OCI-LY1 (cell line): ENCODE results near the gene ACO2.

Experiments used
- CTCF ChIP-seq: fragments of 200-600 bp; sonication (generic), shearing (Covaris generic); IDR thresholded peaks from 2 replicates; pipeline ENCODE4 v1.5.1; 2017; ENCODE audit warnings: mild to moderate bottlenecking, antibody characterized with exemption, low read length, moderate library complexity, mixed read lengths
- EZH2 ChIP-seq: fragments of 200-600 bp; sonication (generic), shearing (Covaris generic); IDR thresholded peaks from 2 replicates; pipeline ENCODE4 v1.8.0; 2017; ENCODE audit warnings: borderline replicate concordance, mixed run types, mild to moderate bottlenecking, antibody characterized with exemption, low read length, moderate library complexity, mixed read lengths

- no peak for TF ChIP-seq CTCF
- TF ChIP-seq EZH2, result no peak
Observed at GRCh38 chr22:41561788-41562187, 92.9 kb downstream of the ACO2 start.
